Activated T-cell treated with anti-CD3 and anti-CD28 coated beads, Interleukin-2, amount 50 U/mL, for 4 hours (primary cell): Measurements from ENCODE around the gene MYO1G. TPM values are rescaled to one million over a fixed set of nuclear protein-coding genes. Genes with fewer than 3 reads are reported as not detected.

Source experiments
- ATAC-seq, 2 donors: fragments of 200-7000 bp; cut with Tn5 transposase; one replicate each; pipeline ENCODE4 v1.10.0; 2021
- DNase-seq: peaks from one replicate; pipeline ENCODE4 v3.0.0-alpha.2; 2020
- H3K27me3 Mint-ChIP-seq: one replicate; pipeline ENCODE4 v1.8.0; 2021; ENCODE audit warnings: low read depth, mixed read lengths
- H3K36me3 Mint-ChIP-seq: one replicate; pipeline ENCODE4 v1.8.0; 2022; ENCODE audit warnings: mixed read lengths; ENCODE audit not compliant: insufficient read depth
- H3K4me1 Mint-ChIP-seq: one replicate; pipeline ENCODE4 v1.8.0; 2021; ENCODE audit warnings: low read depth, mixed read lengths
- H3K4me3 Mint-ChIP-seq: one replicate; pipeline ENCODE4 v1.8.0; 2021; ENCODE audit warnings: mild to moderate bottlenecking, moderate library complexity, mixed read lengths
- H3K9me3 Mint-ChIP-seq: one replicate; pipeline ENCODE4 v1.8.0; 2021; ENCODE audit warnings: mixed read lengths
- total RNA-seq, 3 donors: library from RNA; stranded (reverse); gene quantifications; one replicate each; pipeline ENCODE4 v1.2.1, GENCODE V29; 2021

Gene MYO1G
- total RNA-seq, 3 donors from 2014 or later, result 120 to 205 (median 143) TPM

GRCh38 chr7:44990109-44991023, 11.6 kb upstream of the MYO1G start:
- ATAC-seq (no peak), DNase-seq (no peak)
- Mint-ChIP-seq H3K4me1 (peaks cover 35% of the 10 kb centered on the region), H3K9me3 (no peaks in the 10 kb centered on the region), H3K36me3 (peaks cover 12% of the 10 kb centered on the region), H3K4me3 (no peak overlapping the region), H3K27me3 (no peaks in the 10 kb centered on the region)

GRCh38 chr7:44989132-44989531, 10.3 kb upstream of the MYO1G start:
- ATAC-seq (no peak), DNase-seq (no peak)
- Mint-ChIP-seq H3K4me3 (no peak overlapping the region), H3K27me3 (no peaks in the 10 kb centered on the region), H3K9me3 (no peaks in the 10 kb centered on the region), H3K4me1 (peaks cover 35% of the 10 kb centered on the region), H3K36me3 (peaks cover 24% of the 10 kb centered on the region)

- no peak for ATAC-seq
- peaks cover 39% of the 10 kb centered on the region for H3K4me1 Mint-ChIP-seq
Observed at GRCh38 chr7:44988701-44989100, 9.9 kb upstream of the MYO1G start.

GRCh38 chr7:44987996-44988395, 9.2 kb upstream of the MYO1G start:
- Mint-ChIP-seq H3K27me3 (no peaks in the 10 kb centered on the region), H3K4me1 (peaks cover 46% of the 10 kb centered on the region), H3K4me3 (peak overlapping the region; percentile 99), H3K9me3 (no peaks in the 10 kb centered on the region), H3K36me3 (peaks cover 36% of the 10 kb centered on the region)
- ATAC-seq, result no peak
- no peak for DNase-seq

More at GRCh38 chr7:44988701-44989100, 9.9 kb upstream of the MYO1G start:
- H3K4me3 Mint-ChIP-seq, result no peak overlapping the region
- no peaks in the 10 kb centered on the region for H3K9me3 Mint-ChIP-seq
- H3K36me3 Mint-ChIP-seq, result peaks cover 29% of the 10 kb centered on the region
- DNase-seq, result no peak
- H3K27me3 Mint-ChIP-seq, result no peaks in the 10 kb centered on the region

GRCh38 chr7:44987457-44987856, 8.6 kb upstream of the MYO1G start:
- peak overlapping the region; percentile 99 for H3K4me3 Mint-ChIP-seq
- no peaks in the 10 kb centered on the region for H3K9me3 Mint-ChIP-seq
- ATAC-seq (no peak), DNase-seq (no peak)
- peaks cover 50% of the 10 kb centered on the region for H3K4me1 Mint-ChIP-seq
- H3K27me3 Mint-ChIP-seq, result no peaks in the 10 kb centered on the region
- peaks cover 40% of the 10 kb centered on the region for H3K36me3 Mint-ChIP-seq

- no peaks in the 10 kb centered on the region for H3K9me3 Mint-ChIP-seq
- H3K36me3 Mint-ChIP-seq, result peaks cover 42% of the 10 kb centered on the region
- peaks cover 60% of the 10 kb centered on the region for H3K4me1 Mint-ChIP-seq
- peak overlapping the region; percentile 99 for H3K4me3 Mint-ChIP-seq
- DNase-seq, result peak; percentile 97
- peak; percentile 95 to 96 for ATAC-seq
- H3K27me3 Mint-ChIP-seq, result no peaks in the 10 kb centered on the region
Observed at GRCh38 chr7:44986218-44987053, 7.6 kb upstream of the MYO1G start.

GRCh38 chr7:44985900-44986217, 7.0 kb upstream of the MYO1G start:
- Mint-ChIP-seq H3K27me3 (no peaks in the 10 kb centered on the region), H3K4me1 (peaks cover 65% of the 10 kb centered on the region), H3K4me3 (peak overlapping the region; percentile 99), H3K9me3 (no peaks in the 10 kb centered on the region), H3K36me3 (peaks cover 42% of the 10 kb centered on the region)
- DNase-seq (no peak), ATAC-seq (no peak)

GRCh38 chr7:44985033-44985695, 6.3 kb upstream of the MYO1G start:
- Mint-ChIP-seq H3K9me3 (no peaks in the 10 kb centered on the region), H3K36me3 (peaks cover 44% of the 10 kb centered on the region)
- no peak for ATAC-seq

GRCh38 chr7:44984478-44984758, 5.6 kb upstream of the MYO1G start:
- Mint-ChIP-seq H3K27me3 (no peaks in the 10 kb centered on the region), H3K4me1 (peaks cover 80% of the 10 kb centered on the region), H3K4me3 (peak overlapping the region; percentile 99), H3K36me3 (peaks cover 44% of the 10 kb centered on the region), H3K9me3 (no peaks in the 10 kb centered on the region)
- ATAC-seq (no peak), DNase-seq (no peak)

More at GRCh38 chr7:44985033-44985695, 6.3 kb upstream of the MYO1G start:
- Mint-ChIP-seq H3K27me3 (no peaks in the 10 kb centered on the region), H3K4me1 (peaks cover 72% of the 10 kb centered on the region), H3K4me3 (peak overlapping the region; percentile 99)
- no peak for DNase-seq

GRCh38 chr7:44983742-44984477, 5.1 kb upstream of the MYO1G start:
- DNase-seq, result no peak
- peaks cover 81% of the 10 kb centered on the region for H3K4me1 Mint-ChIP-seq
- no peaks in the 10 kb centered on the region for H3K9me3 Mint-ChIP-seq
- no peaks in the 10 kb centered on the region for H3K27me3 Mint-ChIP-seq
- no peak for ATAC-seq
- peak overlapping the region; percentile 99 for H3K4me3 Mint-ChIP-seq
- peaks cover 42% of the 10 kb centered on the region for H3K36me3 Mint-ChIP-seq

- DNase-seq, result no peak
- Mint-ChIP-seq H3K36me3 (peaks cover 45% of the 10 kb centered on the region), H3K4me3 (peak overlapping the region; percentile 99), H3K4me1 (peaks cover 84% of the 10 kb centered on the region), H3K9me3 (no peaks in the 10 kb centered on the region), H3K27me3 (no peaks in the 10 kb centered on the region)
- no peak for ATAC-seq
Observed at GRCh38 chr7:44982970-44983369, 4.2 kb upstream of the MYO1G start.

GRCh38 chr7:44982535-44982923, 3.7 kb upstream of the MYO1G start:
- peaks cover 48% of the 10 kb centered on the region for H3K36me3 Mint-ChIP-seq

GRCh38 chr7:44981035-44981706, 2.4 kb upstream of the MYO1G start:
- ATAC-seq (peak in 1 of 2 donors; percentile 0), DNase-seq (no peak)
- peaks cover 85% of the 10 kb centered on the region for H3K4me1 Mint-ChIP-seq
- H3K27me3 Mint-ChIP-seq, result no peaks in the 10 kb centered on the region
- H3K4me3 Mint-ChIP-seq, result peak overlapping the region; percentile 99
- H3K36me3 Mint-ChIP-seq, result peaks cover 51% of the 10 kb centered on the region
- no peaks in the 10 kb centered on the region for H3K9me3 Mint-ChIP-seq

More at GRCh38 chr7:44982535-44982923, 3.7 kb upstream of the MYO1G start:
- Mint-ChIP-seq H3K27me3 (no peaks in the 10 kb centered on the region), H3K9me3 (no peaks in the 10 kb centered on the region), H3K4me3 (peak overlapping the region; percentile 99), H3K4me1 (peaks cover 84% of the 10 kb centered on the region)
- DNase-seq (no peak), ATAC-seq (no peak)
